H1 (cell line): Measurements from ENCODE around the gene RTF1. TPM values are rescaled to one million over a fixed set of nuclear protein-coding genes. Genes with fewer than 3 reads are reported as not detected.

Source experiments
- CTCF ChIP-seq, 3 experiments: IDR thresholded peaks; 1 replicate in 2 of 3; 2 replicates in 1 of 3; pipeline versions ENCODE4 v1.5.1 to v1.6.1; 2011; ENCODE audit warnings: low read length in 3 of 3, mild to moderate bottlenecking in 3 of 3, inconsistent platforms in 2 of 3, low read depth in 1 of 3, moderate library complexity in 1 of 3; ENCODE audit not compliant: insufficient read depth in 1 of 3; ENCODE audit errors: control extremely low read depth in 1 of 3
- YY1 ChIP-seq: IDR thresholded peaks from 2 replicates; pipeline ENCODE4 v1.6.1; 2011; ENCODE audit warnings: low read depth, mild to moderate bottlenecking, low read length
- polyA plus RNA-seq, 7 experiments: library from polyadenylated mRNA; depleted of rRNA in 3 of 7; stranded (reverse) in 5 of 7; unstranded in 2 of 7; fragments of >200 nt in 5 of 7; fragments of 200-250 nt in 2 of 7; gene quantifications; 1 replicate in 5 of 7; 2 replicates in 1 of 7; 4 replicates in 1 of 7; pipeline versions ENCODE4 v1.2.1 to v1.2.3, GENCODE V29; 2011 to 2013; ENCODE audit warnings: missing spikeins in 2 of 7, mixed read lengths in 2 of 7
- total RNA-seq: library from RNA; stranded (reverse); fragmentation: NEBNext Ultra II Directional; extraction: Animal tissue kit (Norgen Biotek cat#: 25700); gene quantifications from 2 replicates; pipeline ENCODE4 v1.2.1, GENCODE V29; 2021

RTF1 gene
- total and polyA plus RNA-seq, 2 of the 8 experiments (the other 6 are each of a cell fraction or from before 2014, with no cell fraction given), result 22.6 to 47.7 TPM

GRCh38 chr15:41483115-41483514, 66.2 kb downstream of the RTF1 start (continued):
- TF ChIP-seq CTCF (IDR thresholded peaks at IDR 0.05; ENCODE audit: control extremely low read depth in 1 of 3, insufficient read depth in 1 of 3, low read depth in 1 of 3, low read length in 3 of 3), result no peak
- TF ChIP-seq YY1, result no peak
